Fibroblast of lung (primary cell): Measurements from ENCODE around the gene HYPK.

Source experiments
- CTCF ChIP-seq, 2 donors: IDR thresholded peaks in 1 of 2; conservative IDR thresholded peaks in 1 of 2; 1 replicate in 1 of 2; 2 replicates in 1 of 2; pipeline ENCODE4 v1.5.1; 2011 to 2012; ENCODE audit warnings: low read length in 2 of 2, control low read depth in 1 of 2, inconsistent platforms in 1 of 2, low read depth in 1 of 2, mild to moderate bottlenecking in 1 of 2
- EZH2 ChIP-seq: IDR thresholded peaks from 2 replicates; pipeline ENCODE4 v1.5.1; 2012; ENCODE audit warnings: low read length, control low read depth, mild to moderate bottlenecking; ENCODE audit errors: missing control alignments

GRCh38 chr15:43792761-43793476, 7.5 kb upstream of the HYPK start:
- peak in 1 of 2 donors; percentile 20 for TF ChIP-seq CTCF (conservative IDR thresholded peaks at IDR 0.05 in 1 of 2, IDR thresholded peaks at IDR 0.05 in 1 of 2; ENCODE audit: low read depth in 1 of 2, low read length in 2 of 2)
- no peak for TF ChIP-seq EZH2
